ENCODE data around the gene PYGM. TPM values are rescaled to one million over a fixed set of nuclear protein-coding genes. Genes with fewer than 3 reads are reported as not detected.

The PYGM gene
- total and polyA plus RNA-seq, 2 donors (not counting 1 experiment from before 2014, with no cell fraction given): 0.50 to 1.9 TPM

- no peak for DNase-seq (ENCODE audit: low read depth in 2 of 2)
- H3K4me2 ChIP-seq (ENCODE audit: extremely low read depth, insufficient read depth, low read length): peak overlapping the region; percentile 66
- H3K36me3 ChIP-seq (ENCODE audit: control insufficient read depth, insufficient read depth, low read length): peaks cover 6% of the 10 kb centered on the region
- H3K9ac ChIP-seq (ENCODE audit: insufficient read depth, low read length): no peak overlapping the region
- TF ChIP-seq, protein P1, sequence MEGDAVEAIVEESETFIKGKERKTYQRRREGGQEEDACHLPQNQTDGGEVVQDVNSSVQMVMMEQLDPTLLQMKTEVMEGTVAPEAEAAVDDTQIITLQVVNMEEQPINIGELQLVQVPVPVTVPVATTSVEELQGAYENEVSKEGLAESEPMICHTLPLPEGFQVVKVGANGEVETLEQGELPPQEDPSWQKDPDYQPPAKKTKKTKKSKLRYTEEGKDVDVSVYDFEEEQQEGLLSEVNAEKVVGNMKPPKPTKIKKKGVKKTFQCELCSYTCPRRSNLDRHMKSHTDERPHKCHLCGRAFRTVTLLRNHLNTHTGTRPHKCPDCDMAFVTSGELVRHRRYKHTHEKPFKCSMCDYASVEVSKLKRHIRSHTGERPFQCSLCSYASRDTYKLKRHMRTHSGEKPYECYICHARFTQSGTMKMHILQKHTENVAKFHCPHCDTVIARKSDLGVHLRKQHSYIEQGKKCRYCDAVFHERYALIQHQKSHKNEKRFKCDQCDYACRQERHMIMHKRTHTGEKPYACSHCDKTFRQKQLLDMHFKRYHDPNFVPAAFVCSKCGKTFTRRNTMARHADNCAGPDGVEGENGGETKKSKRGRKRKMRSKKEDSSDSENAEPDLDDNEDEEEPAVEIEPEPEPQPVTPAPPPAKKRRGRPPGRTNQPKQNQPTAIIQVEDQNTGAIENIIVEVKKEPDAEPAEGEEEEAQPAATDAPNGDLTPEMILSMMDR (conservative IDR thresholded peaks at IDR 0.05 in 1 of 2, IDR thresholded peaks at IDR 0.05 in 1 of 2; ENCODE audit: low read depth in 1 of 2, low read length in 2 of 2): no peak
- no peak for TF ChIP-seq EZH2 (IDR thresholded peaks at IDR 0.05; ENCODE audit: low read length, missing control alignments)
- no peak overlapping the region for H3K27ac ChIP-seq (ENCODE audit: insufficient read depth, low read length)
- H3K27me3 ChIP-seq (ENCODE audit: control insufficient read depth, insufficient read depth, low read length): no peaks in the 10 kb centered on the region
- peaks cover 6% of the 10 kb centered on the region for H3K4me1 ChIP-seq (ENCODE audit: control insufficient read depth, extremely low read depth, insufficient read depth, low read length)
- no peaks in the 10 kb centered on the region for H3K79me2 ChIP-seq (ENCODE audit: control insufficient read depth, insufficient read depth, low read length)
- peak overlapping the region; percentile 41 to 57 (median 47) for H3K4me3 ChIP-seq (replicated peaks in 1 of 4; ENCODE audit: control extremely low read depth in 1 of 4, insufficient read depth in 1 of 4, low read depth in 3 of 4, low read length in 4 of 4)
- H4K20me1 ChIP-seq (ENCODE audit: control insufficient read depth, extremely low read depth, insufficient read depth, low read length): no peaks in the 10 kb centered on the region
- no peaks in the 10 kb centered on the region for H3K9me3 ChIP-seq (ENCODE audit: control insufficient read depth, insufficient read depth, low read depth, low read length)
- H2AFZ ChIP-seq (ENCODE audit: low read length): no peak overlapping the region
Measured at GRCh38 chr11:64802370-64803157, 42.8 kb upstream of the PYGM start.

DNA sequence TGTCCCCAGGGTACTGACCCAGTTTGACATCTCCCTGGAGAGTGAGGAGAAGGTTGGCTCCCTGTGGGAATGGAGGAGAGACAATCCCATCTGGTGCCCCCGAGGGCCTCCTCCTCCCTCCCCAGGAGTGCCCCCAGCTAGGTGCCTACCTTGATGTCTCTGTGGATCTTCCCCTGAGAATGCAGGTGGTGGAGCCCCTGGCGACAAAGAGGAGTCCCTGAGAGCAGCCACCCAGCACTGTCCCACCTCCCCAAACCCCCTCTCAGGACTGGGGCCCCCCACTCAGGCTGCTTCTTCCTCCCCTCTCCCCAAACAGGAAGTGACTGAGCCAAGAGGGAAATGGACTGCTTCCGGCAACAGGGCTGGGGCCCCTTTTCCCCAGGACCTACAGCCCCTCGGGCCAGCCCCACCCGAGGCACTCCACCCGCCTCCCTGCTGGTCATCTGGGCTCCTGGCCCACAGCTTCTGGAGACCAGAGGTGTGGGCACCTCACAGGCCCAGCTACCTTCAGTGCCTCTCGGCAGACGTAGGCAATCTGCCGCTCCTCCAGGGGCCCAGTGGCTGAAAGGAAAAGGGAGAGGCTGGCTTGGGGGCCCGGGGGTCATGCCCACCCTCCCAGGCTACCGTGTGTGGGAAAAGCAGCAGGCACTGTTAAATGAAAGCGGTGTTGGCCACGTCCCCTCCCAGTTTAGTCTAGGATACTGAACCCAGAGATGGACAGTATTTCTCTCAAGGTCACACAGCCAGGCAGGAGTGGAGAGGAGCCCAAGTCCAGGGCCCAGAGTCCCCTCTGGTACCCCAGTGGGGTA, 42.0 kb upstream of the PYGM start:
- no peaks in the 10 kb centered on the region for H4K20me1 ChIP-seq (ENCODE audit: control insufficient read depth, extremely low read depth, insufficient read depth, low read length)
- H3K9me3 ChIP-seq (ENCODE audit: control insufficient read depth, insufficient read depth, low read depth, low read length): no peaks in the 10 kb centered on the region
- no peak for TF ChIP-seq EZH2 (IDR thresholded peaks at IDR 0.05; ENCODE audit: low read length, missing control alignments)
- TF ChIP-seq, protein P1 (conservative IDR thresholded peaks at IDR 0.05 in 1 of 2, IDR thresholded peaks at IDR 0.05 in 1 of 2; ENCODE audit: low read depth in 1 of 2, low read length in 2 of 2): no peak
- no peak overlapping the region for H2AFZ ChIP-seq (ENCODE audit: low read length)
- H3K27ac ChIP-seq (ENCODE audit: insufficient read depth, low read length): no peak overlapping the region
- no peak for DNase-seq (ENCODE audit: low read depth in 2 of 2)
- H3K36me3 ChIP-seq (ENCODE audit: control insufficient read depth, insufficient read depth, low read length): peaks cover 9% of the 10 kb centered on the region
- no peaks in the 10 kb centered on the region for H3K79me2 ChIP-seq (ENCODE audit: control insufficient read depth, insufficient read depth, low read length)
- H3K4me3 ChIP-seq (replicated peaks in 1 of 4; ENCODE audit: control extremely low read depth in 1 of 4, insufficient read depth in 1 of 4, low read depth in 3 of 4, low read length in 4 of 4): peak overlapping the region in 1 of 4 experiments; percentile 57
- peaks cover 6% of the 10 kb centered on the region for H3K4me1 ChIP-seq (ENCODE audit: control insufficient read depth, extremely low read depth, insufficient read depth, low read length)
- no peak overlapping the region for H3K9ac ChIP-seq (ENCODE audit: insufficient read depth, low read length)
- H3K27me3 ChIP-seq (ENCODE audit: control insufficient read depth, insufficient read depth, low read length): no peaks in the 10 kb centered on the region
- H3K4me2 ChIP-seq (ENCODE audit: extremely low read depth, insufficient read depth, low read length): no peak overlapping the region

DNA sequence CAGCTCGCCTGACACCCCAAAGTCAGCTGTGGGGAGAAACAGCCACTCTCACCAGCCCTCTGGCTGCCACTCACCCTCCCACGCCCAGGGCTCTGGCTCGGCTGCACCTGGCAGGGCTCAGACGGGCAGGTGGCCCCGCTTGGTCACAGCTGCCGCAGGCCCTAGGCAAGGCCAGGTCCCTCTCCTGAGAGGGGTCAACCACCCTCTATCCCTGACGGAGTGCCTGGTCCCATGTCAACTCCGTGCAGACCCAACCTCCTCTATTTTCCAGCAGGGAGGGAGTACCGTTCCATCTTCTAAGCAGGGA, 41.3 kb upstream of the PYGM start:
- Histone ChIP-seq H3K4me2 (ENCODE audit: extremely low read depth, insufficient read depth, low read length) (no peak overlapping the region), H3K9me3 (ENCODE audit: control insufficient read depth, insufficient read depth, low read depth, low read length) (no peaks in the 10 kb centered on the region), H4K20me1 (ENCODE audit: control insufficient read depth, extremely low read depth, insufficient read depth, low read length) (no peaks in the 10 kb centered on the region), H3K4me3 (replicated peaks in 1 of 4; ENCODE audit: control extremely low read depth in 1 of 4, insufficient read depth in 1 of 4, low read depth in 3 of 4, low read length in 4 of 4) (no peak overlapping the region), H3K27me3 (ENCODE audit: control insufficient read depth, insufficient read depth, low read length) (no peaks in the 10 kb centered on the region), H3K27ac (ENCODE audit: insufficient read depth, low read length) (no peak overlapping the region), H3K9ac (ENCODE audit: insufficient read depth, low read length) (no peak overlapping the region), H3K36me3 (ENCODE audit: control insufficient read depth, insufficient read depth, low read length) (peaks cover 9% of the 10 kb centered on the region), H3K79me2 (ENCODE audit: control insufficient read depth, insufficient read depth, low read length) (no peaks in the 10 kb centered on the region), H3K4me1 (ENCODE audit: control insufficient read depth, extremely low read depth, insufficient read depth, low read length) (peaks cover 6% of the 10 kb centered on the region), H2AFZ (ENCODE audit: low read length) (no peak overlapping the region)
- TF ChIP-seq, protein P1 (conservative IDR thresholded peaks at IDR 0.05 in 1 of 2, IDR thresholded peaks at IDR 0.05 in 1 of 2; ENCODE audit: low read depth in 1 of 2, low read length in 2 of 2): no peak
- no peak for TF ChIP-seq EZH2 (IDR thresholded peaks at IDR 0.05; ENCODE audit: low read length, missing control alignments)
- DNase-seq (ENCODE audit: low read depth in 2 of 2): no peak

All from fibroblast of lung (primary cell).